ENCODE results near the gene TNRC6C. TPM values are rescaled to one million over a fixed set of nuclear protein-coding genes. Genes with fewer than 3 reads are reported as not detected.

TNRC6C gene
- total RNA-seq, 2 experiments from 2014 or later, result 10.9 to 15.6 TPM

DNA sequence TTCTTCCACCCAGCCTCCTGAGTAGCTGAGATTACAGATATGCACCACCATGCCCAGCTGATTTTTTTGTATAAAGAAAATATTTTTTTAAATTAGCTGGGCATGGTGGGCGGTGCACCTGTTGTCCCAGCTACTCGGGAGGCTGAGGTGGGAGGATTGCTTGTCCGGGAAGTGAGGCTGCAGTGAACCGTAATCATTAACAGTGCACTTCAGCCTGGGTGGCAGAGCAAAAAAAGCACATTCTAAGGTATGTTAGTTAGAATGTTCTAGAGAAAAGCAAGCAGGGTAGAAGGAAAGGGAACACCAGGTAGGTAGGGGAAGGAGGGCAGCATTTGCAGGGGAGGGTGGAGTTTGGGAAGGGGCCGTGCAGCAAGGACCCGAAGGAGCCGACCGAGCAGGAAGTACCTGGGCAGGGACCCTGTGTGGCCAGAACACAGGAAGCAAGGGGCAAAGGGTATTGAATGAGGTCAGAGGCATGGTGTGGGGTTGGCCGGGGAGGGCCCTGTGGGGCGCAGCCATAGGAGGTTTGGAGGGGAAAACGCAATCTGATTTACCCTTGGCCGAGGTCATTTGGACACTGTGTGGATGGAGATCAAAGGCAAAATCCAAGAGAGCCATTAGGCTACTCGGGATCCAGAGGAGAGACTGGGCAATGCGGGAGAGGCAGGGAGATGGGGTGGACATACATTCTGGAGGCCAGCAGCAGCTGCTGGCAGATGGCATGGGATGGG lies 189.9 kb downstream of the TNRC6C start:
- POLR2A ChIA-PET, result no interaction called here
- Mint-ChIP-seq H3K4me3 (no peak overlapping the region), H3K27ac (no peak overlapping the region), H3K27me3 (no peaks in the 10 kb centered on the region), H3K9me3 (no peaks in the 10 kb centered on the region), H3K4me1 (ENCODE audit: low read depth) (peaks cover 6% of the 10 kb centered on the region), H3K36me3 (no peaks in the 10 kb centered on the region)
- intact Hi-C loops (cut with micrococcal nuclease), result no loop called here
- CTCF ChIA-PET, result interaction anchor here (1.4 to 2.1 kb wide), 2 partner anchors 28 to 63 kb away, joined by 3 to 7 read pairs; no protein-coding TSS in a partner anchor
- DNase-seq, result no peak

DNA sequence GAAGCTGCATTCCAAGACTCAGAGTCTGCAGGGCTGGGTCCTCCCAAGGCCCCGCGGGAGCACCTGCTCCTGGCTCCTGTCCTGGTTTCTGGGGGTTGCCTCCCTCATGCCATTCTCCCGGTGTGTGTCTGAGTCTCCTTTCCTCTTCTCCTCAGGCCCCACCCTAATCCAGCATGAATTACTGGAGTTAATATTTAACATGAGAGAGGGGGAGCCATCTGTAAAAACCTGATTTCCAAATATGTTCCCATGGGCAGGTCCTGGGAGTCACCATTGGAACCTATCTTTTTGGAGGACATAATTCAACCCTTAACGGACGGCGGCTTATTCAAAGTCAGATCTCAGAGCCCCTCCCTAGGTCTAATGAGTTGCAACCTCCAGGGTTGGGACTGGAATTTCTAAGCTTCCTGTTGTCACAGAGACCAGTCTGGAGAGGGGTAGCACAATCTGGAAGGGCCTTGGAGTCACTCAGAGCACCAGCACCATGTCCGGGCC lies 193.1 kb downstream of the TNRC6C start:
- Mint-ChIP-seq H3K4me3 (no peak overlapping the region), H3K27ac (no peak overlapping the region), H3K36me3 (no peaks in the 10 kb centered on the region), H3K9me3 (no peaks in the 10 kb centered on the region), H3K4me1 (ENCODE audit: low read depth) (peaks cover 6% of the 10 kb centered on the region), H3K27me3 (no peaks in the 10 kb centered on the region)
- intact Hi-C loops (cut with micrococcal nuclease), result no loop called here
- DNase-seq, result no peak
- ChIA-PET CTCF (interaction anchor here (2.9 kb wide), 1 partner anchor 25 kb away, joined by 7 read pairs; no protein-coding TSS in a partner anchor), POLR2A (no interaction called here)

DNA sequence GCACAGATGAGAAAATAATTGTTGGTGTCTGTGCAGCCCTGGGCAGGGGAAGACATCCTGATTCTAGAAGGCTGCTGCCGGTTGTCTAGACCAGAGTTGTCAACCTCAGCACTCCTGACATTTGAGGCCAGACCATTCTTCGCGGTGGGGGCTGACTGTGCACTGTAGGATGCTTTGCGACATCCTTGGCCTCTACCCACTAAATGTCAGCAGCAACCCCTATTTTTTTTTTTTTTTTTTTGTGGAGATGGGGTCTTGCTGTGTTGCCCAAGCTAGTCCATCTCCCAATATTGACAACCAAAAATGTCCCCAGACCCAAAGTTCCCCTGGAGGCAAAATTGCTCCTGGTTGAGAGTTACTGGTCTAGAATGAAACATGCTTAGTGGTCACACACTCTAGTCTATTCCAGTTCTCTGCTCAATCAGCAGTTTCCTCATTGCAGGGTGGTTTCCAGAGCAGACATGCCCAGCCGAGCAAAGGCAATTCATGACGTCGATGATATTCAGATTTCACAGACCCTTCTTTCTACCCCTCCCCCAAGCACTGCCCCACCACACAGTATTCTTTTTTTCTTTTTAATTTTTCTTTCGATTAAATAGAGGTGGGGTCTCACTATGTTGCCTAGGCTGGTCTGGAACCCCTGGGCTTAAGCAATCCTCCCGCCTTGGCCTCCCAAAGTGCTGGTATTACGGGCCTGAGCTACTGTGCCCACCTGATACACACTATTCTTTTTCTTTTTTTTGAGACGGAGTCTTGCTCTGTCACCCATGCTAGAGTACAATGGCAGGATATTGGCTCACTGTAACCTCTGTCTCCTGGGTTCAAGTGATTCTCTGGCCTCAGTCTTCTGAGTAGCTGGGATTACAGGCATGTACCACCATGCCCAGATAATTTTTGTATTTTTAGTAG lies 196.7 kb downstream of the TNRC6C start:
- CTCF ChIA-PET, result no interaction called here
- H3K4me3 Mint-ChIP-seq, result no peak overlapping the region

More for the DNA sequence above, 196.7 kb downstream of the TNRC6C start:
- POLR2A ChIA-PET, result interaction anchor here (1.1 kb wide), 1 partner anchor 15 kb away, joined by 5 read pairs; no protein-coding TSS in a partner anchor
- no peak for DNase-seq
- Mint-ChIP-seq H3K27ac (no peak overlapping the region), H3K9me3 (no peaks in the 10 kb centered on the region), H3K27me3 (no peaks in the 10 kb centered on the region), H3K4me1 (ENCODE audit: low read depth) (peaks cover 8% of the 10 kb centered on the region), H3K36me3 (no peaks in the 10 kb centered on the region)
- intact Hi-C loops (cut with micrococcal nuclease), result no loop called here

Other genes starting within 250 kb of the TNRC6C start
- 100 to 1,000 TPM; 157 to 162 TPM for gene TMC6, start 170.1 kb downstream of the TNRC6C start, total RNA-seq
- 100 to 1,000 TPM; 134 to 140 TPM for gene TMC8, start 172.1 kb downstream of the TNRC6C start, total RNA-seq
- not detected for gene C17orf99, start 187.7 kb downstream of the TNRC6C start, total RNA-seq
- 10 to 100 TPM; 79.2 to 87.7 TPM for gene SYNGR2, start 209.9 kb downstream of the TNRC6C start, total RNA-seq
- gene TK1, start 228.3 kb downstream of the TNRC6C start, total RNA-seq, result 100 to 1,000 TPM; 188 to 193 TPM
- 10 to 100 TPM; 16.8 to 19.0 TPM for gene AFMID, start 228.7 kb downstream of the TNRC6C start, total RNA-seq